Stimulated activated CD8-positive, alpha-beta memory T cell treated with anti-CD3 and anti-CD28 coated beads, Interleukin-4, amount 100 ng/mL, for 24 hours (primary cell): ENCODE data around the gene CAMTA1.

Experiments used
- DNase-seq: peaks from one replicate; pipeline ENCODE4 v3.0.0-alpha.2; 2020; ENCODE audit warnings: low read depth

The CAMTA1 gene

DNA sequence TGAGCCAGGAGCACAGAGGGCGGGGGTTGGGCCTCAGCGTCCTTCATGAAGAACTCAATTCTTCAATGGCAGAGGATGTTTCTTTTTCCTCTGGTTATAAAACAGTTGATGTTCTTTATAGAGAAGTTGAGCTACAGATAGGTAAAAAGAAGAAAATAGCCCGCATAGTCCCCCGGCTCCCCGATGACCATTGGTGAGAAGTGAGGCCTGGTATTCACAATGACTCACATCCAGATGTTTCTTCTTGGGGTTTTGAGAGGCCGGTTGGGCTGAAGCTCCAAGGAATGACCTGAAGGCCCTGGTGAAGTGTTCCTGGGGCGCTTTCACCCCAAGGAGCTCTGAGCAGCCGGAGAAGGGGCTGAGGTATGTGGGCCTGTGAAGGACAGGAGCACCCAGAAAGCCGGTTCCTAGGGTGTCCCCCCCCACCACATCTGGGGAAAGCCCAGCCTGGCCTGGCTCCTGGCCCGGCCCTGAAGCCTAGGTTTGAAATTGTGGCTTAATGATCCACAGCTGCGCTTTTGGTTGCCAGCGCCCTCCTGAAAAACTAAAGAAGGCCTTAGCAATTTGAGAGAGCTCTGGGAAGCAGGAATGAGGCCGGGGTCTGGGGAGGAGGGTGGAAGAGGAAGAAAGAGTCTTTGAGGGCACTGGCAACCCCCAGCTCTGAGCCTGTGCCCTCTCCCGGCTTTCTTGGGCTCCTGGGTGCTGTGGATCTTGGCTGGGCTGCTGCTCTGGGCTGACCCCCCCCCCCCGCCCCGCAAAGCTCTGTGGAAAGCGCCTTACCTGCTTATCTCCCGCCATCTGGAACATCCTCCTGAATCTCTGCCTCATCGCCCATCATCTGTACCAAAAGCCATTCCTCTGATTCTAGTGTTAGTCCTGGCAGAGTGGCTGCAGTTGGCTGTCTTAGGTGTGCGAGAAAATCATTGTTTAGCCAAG, 444.7 kb downstream of the CAMTA1 start:
- DNase-seq = no peak

DNA sequence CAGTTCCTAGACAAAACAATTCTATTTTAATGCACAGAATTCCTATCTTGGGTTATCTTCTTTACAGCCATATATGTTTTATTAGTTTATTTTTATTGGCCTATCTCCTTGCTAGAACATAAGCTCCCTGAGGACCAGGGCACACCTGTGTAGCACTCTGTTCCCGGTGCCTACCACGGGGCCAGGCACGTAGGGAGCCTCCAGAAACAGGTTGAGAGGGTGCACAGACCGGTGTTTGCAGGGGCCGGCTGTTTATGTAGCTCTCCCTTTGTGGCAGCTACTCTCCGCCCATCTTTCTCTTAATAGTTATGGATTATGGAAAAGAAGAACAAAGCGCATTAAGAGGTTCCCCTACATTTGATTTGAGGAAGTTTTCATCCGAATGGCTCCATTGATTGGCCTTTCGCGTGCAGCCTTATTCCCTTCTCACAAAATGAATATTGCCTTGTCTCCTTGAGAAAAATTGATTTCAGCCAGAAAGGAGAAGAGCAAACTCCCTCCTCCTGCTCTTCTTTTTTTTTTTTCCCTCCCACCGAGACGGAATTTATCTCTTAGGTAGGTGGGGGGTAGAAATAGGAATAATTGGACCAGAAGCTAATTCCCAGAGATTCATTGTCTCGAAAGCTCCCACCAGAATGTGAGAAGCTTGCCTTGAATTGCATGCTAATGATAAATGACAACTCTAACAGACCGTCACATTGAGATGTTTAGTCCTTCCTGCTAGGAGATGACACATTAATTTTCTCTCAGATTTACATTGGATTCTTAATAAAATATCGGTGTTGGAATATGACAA, 447.4 kb downstream of the CAMTA1 start:
- DNase-seq = no peak

- no peak for DNase-seq
Observed at GRCh38 chr1:7233237-7233540, 447.9 kb downstream of the CAMTA1 start.

DNA sequence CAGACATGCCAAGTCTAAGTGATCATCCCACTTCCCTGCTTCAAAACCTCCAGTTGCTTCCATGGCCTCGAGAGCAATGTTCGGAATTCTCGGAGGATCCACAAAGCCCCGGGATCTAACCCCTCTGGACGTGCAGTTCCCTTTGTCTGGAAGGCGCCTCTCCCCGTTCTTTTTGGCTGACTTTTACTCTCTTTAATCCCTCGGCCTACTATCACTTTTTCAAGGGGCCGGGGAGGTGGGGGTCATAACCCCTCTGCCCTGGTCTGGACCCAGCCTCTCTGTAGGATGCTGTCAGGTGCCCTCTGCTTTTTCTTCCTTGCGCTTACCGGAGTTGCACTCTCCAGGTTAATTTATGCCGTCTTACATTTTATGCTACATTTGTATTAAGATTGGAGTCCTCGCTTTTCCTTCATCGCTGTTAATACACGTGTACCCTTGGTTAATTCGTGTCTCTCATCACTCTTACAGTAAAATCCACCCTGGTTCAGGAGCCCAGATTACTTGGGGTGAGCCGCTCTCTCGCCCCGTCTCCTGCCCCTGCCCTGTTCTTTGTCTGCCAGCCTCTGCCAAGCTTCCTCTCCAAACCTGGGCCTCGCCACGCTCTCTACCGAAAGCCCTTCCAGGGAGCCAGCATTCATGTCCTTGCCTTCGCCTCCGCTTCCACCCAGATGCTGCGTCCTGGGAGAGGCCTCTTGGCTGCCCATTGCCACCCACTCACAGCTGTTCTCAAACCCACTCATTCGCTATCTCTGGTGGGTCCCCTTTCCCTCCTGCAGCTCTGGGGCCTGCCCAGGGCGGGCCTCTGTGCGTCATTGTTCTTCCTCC, 448.6 kb downstream of the CAMTA1 start:
- no peak for DNase-seq

DNA sequence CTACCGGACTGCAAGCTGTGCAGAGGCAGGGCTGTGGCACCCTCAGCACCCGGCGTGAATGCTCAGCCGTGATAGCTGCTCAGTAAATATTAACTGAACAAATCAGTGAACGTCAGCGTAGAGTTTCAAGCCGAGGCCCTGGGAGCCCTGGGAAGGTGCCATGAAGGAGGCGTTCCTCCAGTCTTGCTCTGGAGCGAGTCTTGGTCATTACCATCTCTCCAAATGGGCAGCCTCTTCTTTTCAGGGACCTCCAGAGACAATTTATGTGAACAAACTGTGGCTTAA, 449.2 kb downstream of the CAMTA1 start:
- DNase-seq = no peak

DNA sequence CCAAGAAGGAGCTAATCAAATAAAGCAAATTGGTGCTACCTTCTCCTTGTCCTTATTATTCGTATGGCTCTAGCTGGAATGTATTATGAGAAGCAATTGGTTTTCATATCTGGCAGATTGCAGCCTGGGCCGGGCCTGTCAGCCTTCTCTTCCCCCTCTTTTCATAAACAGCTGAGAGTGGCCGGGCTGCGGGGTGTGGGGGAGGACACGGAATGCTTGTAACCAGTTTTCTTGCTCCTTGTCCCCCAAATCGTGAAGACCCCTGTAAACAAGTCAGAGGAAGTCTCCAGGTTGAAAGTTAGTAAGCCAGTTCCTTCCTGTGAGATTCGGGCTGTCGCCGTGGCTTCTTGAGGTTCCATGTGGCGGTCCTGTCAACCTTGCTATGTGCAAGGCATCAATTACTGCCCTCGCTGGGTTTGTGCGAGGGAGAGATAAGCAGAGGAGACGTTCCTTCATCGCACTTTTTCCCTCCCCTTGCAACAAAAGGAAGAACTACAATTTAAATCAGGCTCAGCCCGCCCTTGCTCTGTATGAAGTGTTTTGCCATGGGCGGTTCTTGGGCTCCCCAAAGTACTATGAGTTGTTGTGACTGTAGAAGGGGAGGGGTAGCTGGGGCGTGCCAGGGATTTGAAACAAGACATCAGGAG, 450.7 kb downstream of the CAMTA1 start:
- DNase-seq = no peak

DNA sequence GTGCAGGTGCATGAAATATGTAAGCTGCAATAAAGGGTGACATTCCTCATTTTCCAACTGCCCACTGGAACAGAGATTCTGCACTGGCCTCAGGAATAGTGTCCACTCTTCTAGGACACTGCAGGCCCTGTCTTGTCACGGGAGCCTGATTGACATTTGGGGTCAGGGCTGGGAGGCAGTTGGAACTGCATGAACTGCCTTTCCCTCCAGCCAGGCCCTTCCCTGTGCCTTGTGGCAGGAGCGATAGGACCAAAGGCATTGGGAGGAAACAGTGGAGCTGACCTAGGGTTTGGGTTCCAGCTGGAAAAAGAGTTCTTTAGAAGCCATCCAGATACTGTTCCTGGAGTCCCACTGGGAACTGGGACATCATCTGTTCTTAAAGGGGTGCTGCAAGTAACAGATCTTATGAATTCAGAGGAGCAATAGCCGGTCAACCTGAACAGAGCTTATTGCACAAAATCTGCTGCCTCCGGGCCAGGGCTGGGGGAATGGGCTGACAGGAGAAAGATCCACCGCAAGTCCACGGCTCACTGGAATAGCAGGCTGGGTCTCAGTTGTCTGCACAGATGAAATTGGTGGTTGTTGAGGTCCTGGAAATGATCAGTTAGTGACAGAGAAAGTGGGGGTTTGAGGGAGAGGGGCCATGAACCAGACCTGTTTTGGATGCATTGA, 451.7 kb downstream of the CAMTA1 start:
- no peak for DNase-seq

- DNase-seq = no peak
Observed at GRCh38 chr1:7247158-7247557, 461.9 kb downstream of the CAMTA1 start.

DNA sequence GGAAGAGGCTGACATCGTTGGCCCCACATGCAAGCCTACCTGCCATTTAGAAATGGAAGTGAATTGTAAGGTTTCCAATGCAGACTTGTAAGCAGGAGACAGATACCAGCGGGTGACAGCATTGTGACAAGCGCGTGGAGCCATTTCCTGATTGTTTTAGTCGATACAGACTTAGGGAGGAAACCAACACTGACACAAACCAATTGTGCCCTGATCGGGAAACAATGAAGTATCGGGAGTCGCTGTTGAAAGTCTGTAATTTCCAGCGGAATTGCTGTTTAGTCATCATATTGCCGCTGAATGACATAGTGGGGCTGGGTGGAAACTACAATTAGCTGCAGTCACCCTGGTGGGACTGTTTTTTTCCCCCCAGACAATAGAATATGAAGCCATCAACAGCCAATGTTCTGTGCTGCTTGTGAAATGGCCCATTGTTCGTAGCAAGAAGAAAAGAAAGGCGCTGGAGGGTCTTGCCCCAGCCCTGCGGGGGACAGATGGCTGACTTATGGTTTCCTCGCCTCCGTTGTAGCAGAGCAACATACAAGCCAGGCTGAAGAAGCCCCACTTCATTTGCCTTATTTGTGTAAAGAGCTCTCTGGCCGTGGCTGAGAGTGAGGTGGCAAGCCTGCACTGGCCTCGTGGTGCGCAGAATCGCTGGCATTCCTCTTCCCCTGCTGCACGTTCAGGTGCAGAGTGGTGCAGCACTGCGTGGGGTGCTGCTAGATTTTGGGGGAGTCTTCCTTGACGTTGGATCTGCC, 462.7 kb downstream of the CAMTA1 start:
- DNase-seq = no peak

DNA sequence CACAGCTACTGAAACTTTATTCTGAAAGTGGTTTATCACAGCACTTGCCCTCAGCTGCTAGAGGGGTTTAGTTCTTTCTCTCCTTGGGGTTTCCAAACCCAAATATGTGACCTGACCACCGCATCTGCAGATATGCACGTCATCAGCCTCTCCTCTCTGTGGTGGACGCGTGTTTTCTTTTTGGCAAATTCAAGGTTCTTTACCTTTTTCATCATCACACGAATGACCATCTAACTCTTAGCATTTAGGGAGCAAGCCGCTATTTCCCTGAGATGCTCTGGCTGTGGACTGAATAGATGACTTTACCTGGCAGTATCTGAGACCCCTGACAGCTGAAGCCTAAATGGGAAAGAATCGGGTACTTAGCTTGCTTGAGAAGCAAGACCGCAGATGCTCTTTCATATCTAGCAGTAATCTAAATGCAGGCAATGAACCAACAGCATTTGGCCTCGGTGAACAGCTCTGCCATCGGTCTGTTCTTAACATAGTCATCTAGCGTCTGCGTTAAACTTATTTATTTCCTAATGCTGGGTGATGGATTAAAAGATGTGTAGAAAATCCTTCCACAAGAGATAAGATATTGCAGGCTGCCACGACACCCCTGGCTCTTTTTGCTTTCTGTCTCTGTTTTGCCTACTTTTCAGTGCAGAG, 463.4 kb downstream of the CAMTA1 start:
- DNase-seq = no peak

DNA sequence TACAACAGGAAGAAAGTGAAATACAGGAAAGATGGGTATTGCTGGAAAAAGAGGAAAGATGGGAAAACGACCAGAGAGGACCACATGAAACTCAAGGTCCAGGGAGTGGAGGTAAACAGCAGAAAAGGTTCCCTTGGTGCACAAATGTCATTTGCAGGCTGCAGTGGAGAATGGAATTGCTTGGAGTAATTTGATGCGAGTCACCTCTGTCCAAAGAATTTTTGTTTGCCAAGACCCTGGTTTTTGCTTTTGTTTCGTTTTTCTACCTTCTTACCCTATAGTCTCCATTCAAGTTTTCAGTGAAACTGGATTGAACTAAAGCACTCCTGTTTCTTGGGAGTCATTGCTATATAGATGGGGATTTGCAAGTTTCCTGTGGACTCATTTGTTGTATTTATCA, 464.3 kb downstream of the CAMTA1 start:
- DNase-seq = no peak

GRCh38 chr1:7250176-7250575, 464.9 kb downstream of the CAMTA1 start:
- no peak for DNase-seq

DNA sequence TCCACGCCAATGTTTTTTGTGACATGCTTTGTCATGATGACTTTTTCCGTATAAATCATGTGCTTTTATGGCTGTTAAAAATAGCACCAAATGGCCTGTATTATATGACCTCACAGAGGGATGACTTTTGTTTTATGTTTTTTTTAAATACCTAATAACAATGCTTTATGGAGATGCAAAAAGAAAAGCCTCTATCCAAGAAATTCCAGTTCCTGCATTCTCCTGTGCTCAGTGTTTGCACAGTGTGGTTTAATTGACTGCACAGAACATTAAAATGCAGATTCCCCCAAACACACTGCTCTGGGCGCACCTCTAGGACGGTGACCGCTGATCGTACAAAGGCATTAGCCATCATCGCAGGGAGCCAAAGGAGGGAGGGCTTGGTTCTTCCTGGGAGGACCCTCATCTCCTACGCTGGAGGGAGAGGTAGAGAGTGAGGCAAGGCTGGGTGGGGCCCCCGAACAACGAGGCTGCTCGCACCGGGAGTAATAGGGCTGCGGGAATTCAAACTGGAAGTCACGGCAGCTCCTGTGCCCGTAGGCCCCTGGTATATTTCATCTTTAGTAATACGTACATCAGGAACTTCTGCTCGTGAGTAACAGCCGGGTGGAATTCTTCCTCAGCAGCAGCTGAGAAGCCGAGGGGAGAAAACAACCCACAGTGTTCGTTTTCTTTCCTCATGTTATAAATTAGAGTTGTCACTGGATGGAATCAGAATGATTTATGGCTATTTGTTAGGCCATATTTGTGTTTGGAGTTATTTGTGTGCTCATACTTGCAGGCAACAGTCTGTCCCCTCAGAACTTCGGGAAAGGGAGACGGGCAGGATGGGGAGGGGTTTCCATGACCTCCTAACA, 465.6 kb downstream of the CAMTA1 start:
- DNase-seq = no peak

- no peak for DNase-seq
Observed at GRCh38 chr1:7251454-7251800, 466.2 kb downstream of the CAMTA1 start.

DNA sequence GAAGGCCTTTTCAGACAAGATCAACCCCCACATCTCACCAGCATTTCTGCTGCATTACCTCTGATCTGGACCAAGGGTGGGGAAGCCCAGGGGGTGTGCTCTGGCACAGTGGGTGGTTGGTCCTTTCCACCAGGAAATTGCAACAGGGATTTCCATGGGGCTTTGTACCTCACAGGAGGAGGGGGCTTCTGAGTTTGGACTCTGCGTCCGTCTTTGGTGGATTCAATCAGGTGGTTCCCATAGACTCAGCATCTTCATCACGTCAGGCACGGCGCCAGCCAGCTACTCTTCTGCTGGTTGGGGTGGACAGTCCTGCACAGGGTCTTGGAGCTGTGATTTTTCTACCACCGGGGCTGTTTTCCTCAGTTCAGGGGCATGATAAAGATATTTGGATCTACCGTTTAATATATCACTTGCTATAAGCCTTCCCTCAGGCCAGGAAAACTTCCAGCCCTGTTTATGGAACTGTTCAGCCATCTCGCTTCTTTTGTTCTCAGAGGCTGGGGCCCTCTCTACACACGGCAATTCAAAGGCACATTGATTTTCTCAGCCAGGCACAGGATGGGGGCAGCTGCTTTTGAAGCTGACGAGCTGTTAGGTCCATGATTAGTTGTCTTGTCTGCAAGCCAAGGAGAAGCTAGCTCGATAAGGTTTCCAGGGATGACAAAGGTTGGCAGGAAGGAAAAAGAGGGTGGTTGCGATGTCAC, 467.3 kb downstream of the CAMTA1 start:
- no peak for DNase-seq

DNA sequence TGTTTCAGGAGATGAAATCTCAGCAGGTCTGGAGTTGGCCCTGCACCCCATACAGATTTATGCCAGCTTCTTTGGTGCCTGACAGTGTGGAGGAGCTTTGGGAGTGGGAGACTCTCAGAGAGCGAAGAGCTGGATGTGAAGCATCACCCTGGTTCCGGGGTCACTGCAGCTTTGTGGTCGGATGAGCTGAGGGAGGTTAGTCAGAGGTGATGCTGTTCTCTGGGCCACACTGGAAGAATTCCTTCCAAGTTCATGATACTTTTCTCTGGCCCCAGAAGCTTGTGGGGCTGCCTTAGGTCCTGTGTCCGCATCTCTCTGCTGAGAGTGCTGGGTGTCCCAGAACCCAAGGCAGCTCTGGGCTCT, 467.8 kb downstream of the CAMTA1 start:
- DNase-seq = no peak

DNA sequence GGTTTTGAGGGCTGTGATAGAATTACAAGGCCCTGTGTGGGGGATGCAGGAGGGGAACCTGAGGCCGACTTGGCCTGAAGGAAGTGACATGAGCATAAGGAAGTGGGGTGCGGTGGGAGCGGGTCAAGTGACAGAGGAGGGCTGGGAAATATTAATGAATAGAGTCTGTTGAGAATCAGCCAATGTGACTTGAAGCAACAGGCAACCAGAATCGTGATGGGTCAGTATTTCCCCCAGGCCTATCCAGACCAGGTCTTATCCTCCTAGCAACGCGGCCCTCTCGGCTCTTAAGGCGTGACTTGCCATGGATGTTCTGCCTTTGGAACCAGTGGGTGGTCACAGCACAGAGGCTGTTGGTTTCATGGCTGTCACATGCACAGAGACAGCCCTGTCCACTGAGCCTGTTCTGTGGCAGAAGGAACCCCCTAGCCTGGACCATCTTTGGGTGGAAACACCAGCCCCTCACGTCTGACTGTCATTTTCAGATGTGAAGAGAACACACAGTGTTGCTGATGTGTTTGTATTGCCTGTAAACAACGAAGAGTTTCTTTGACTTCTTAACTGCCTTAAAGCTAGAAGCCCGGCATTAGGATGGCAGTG, 468.8 kb downstream of the CAMTA1 start:
- no peak for DNase-seq

- no peak for DNase-seq
Observed at GRCh38 chr1:7255303-7256058, 470.2 kb downstream of the CAMTA1 start.
